Psoas muscle (tissue), 8 donors: ENCODE data around the gene MPRIP. TPM values are rescaled to one million over a fixed set of nuclear protein-coding genes. Genes with fewer than 3 reads are reported as not detected.
A peak's percentile ranks its signal among the peaks of the same experiment; 100 is the strongest.

Experiments
- ATAC-seq, 4 donors: fragments of 200-7000 bp; cut with Tn5 transposase; one replicate each; pipeline ENCODE4 v1.9.1; 2020; ENCODE audit warnings: moderate library complexity in 3 of 4, mild to moderate bottlenecking in 2 of 4
- DNase-seq, 2 donors: peaks; one replicate each; pipeline ENCODE4 v3.0.0-alpha.2; 2020
- H3K27ac ChIP-seq: fragments of 200-600 bp; one replicate; pipeline ENCODE4 v1.8.0; 2022
- H3K27me3 ChIP-seq, 3 donors: fragments of 200-600 bp in 1 of 3; one replicate each; pipeline versions ENCODE4 v1.6.1 to v1.8.0; 2013 to 2022; ENCODE audit warnings: low read length in 2 of 3, mild to moderate bottlenecking in 2 of 3, moderate library complexity in 1 of 3; ENCODE audit not compliant: insufficient read depth in 3 of 3
- H3K36me3 ChIP-seq, 2 donors: fragments of 200-600 bp in 1 of 2; one replicate each; pipeline versions ENCODE4 v1.6.1 to v1.8.0; 2013 to 2022; ENCODE audit warnings: low read depth in 1 of 2, mild to moderate bottlenecking in 1 of 2, moderate library complexity in 1 of 2; ENCODE audit not compliant: insufficient read depth in 1 of 2
- H3K4me1 ChIP-seq: fragments of 200-600 bp; one replicate; pipeline ENCODE4 v1.8.0; 2022
- H3K4me3 ChIP-seq: fragments of 200-600 bp; one replicate; pipeline ENCODE4 v1.8.0; 2022; ENCODE audit warnings: mild to moderate bottlenecking
- H3K9me3 ChIP-seq: fragments of 200-600 bp; one replicate; pipeline ENCODE4 v1.8.0; 2022
- CTCF ChIP-seq: fragments of 200-600 bp; IDR thresholded peaks from one replicate; pipeline ENCODE4 v1.8.0; 2022; ENCODE audit warnings: antibody characterized with exemption
- WGBS, 3 donors: extraction: QIAGEN DNeasy Blood & Tissue Kit; methylation state at CpG; one replicate each; pipeline versions ENCODE4 v1.1.6 to v1.1.7; 2013; 5-methylcytosine and 5-hydroxymethylcytosine counted together
- intact Hi-C, 2 donors: fragments of 100-400 bp; cut with DNase I; formaldehyde crosslinking; loops; one replicate each; pipeline versions ENCODE4 v1.11.0 to v1.14.2; 2022
- polyA plus RNA-seq, 3 donors: library from polyadenylated mRNA; stranded (reverse); fragments of 200-250 nt; gene quantifications; one replicate each; pipeline ENCODE4 v1.2.3, GENCODE V29; 2013
- total RNA-seq, 4 donors: library from RNA; stranded (reverse); fragmentation: NEBNext Ultra II Directional in 2 of 4; extraction: Animal tissue kit (Norgen Biotek cat#: 25700) in 2 of 4; gene quantifications; one replicate each; pipeline versions ENCODE4 v1.2.1 to v1.2.4, GENCODE V29; 2021 to 2023
- donor health status: healthy with polysubstance abuse.
- donor health status: DM: no; HTN: no; CAD: no; lungs with moderate emphysema.
- donor health status: Bipolar disorder and iron deficiency.
- donor health status: healthy.
- donor health status: DM: yes; HTN: yes; CAD: no.
- donor health status: DM: no; HTN: no; CAD: no.
- donor health status: DM: no; HTN: no; CAD: no.
- donor health status: DM: yes; HTN: yes; CAD: no.

Gene MPRIP
- total and polyA plus RNA-seq, 7 donors = 142 to 322 (median 244) TPM

- DNase-seq (peak; percentile 51 to 78), ATAC-seq (peak; percentile 27 to 77 (median 64))
- WGBS, 3 donors = 22 to 37% (median 22%) methylated on average over 6 of the region's 6 CpGs
- peak overlapping the region; percentile 25 for H3K27ac ChIP-seq
- intact Hi-C loops = no loop called here
- H3K9me3 ChIP-seq = no peaks in the 10 kb centered on the region
- no peak for TF ChIP-seq CTCF
- no peak overlapping the region for H3K4me3 ChIP-seq
- H3K27me3 ChIP-seq = no peaks in the 10 kb centered on the region
- peaks cover 3 to 54% of the 10 kb centered on the region in 2 donors for H3K36me3 ChIP-seq
- H3K4me1 ChIP-seq = peaks cover 72% of the 10 kb centered on the region
Observed at GRCh38 chr17:17079761-17080160, 37.5 kb downstream of the MPRIP start.

DNA sequence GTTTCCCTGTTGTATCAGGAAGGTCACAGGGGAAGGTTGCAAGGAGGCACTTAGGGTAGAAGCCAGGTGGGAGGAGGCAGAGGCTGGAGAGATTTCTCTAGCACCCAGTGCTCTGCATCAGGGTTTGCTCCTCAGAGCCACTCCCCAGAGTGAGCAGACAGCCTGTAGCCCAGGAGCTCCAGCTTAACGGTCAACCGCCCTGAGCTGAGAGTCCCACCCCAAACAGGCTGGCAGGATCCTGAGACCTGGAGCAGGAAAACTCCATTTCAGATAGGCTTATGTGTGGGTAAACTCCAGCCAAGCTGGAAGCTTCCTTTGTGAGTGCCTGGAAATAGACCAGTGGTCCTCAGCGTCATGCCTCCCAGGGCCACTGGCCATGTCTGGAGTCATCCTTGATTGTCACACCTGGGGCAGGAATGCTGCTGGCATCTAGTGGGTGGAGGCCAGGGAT, 37.9 kb downstream of the MPRIP start:
- intact Hi-C loops = no loop called here
- Histone ChIP-seq H3K36me3 (peaks cover 3 to 54% of the 10 kb centered on the region in 2 donors), H3K4me3 (no peak overlapping the region), H3K9me3 (no peaks in the 10 kb centered on the region), H3K4me1 (peaks cover 68% of the 10 kb centered on the region), H3K27ac (peak overlapping the region; percentile 25), H3K27me3 (no peaks in the 10 kb centered on the region)
- WGBS, 3 donors = 38 to 80% (median 43%) methylated on average over 3 of the region's 3 CpGs
- no peak for DNase-seq
- no peak for TF ChIP-seq CTCF
- peak in 2 of 4 donors; percentile 6 to 25 for ATAC-seq

DNA sequence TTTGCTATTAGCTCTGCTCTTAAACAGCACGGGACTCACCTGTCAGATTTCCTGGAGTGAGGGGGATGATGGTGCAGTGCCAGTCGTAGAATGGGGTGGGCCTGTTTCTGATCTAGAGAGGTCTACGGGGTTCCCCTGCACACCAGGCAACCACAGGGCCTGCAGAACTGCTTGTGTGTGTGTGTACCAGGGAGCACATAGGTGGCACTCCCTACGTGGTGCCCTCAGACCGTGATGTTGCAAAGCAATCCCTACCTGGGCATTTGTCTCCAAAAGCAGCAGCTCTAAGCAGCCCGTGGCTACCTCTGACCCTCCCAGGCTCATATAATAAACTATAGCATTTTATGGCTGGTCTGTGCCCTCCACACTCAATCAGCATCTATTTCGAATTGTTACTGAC, 38.5 kb downstream of the MPRIP start:
- intact Hi-C loops = no loop called here
- no peak for ATAC-seq
- Histone ChIP-seq H3K27me3 (no peaks in the 10 kb centered on the region), H3K4me1 (peaks cover 65% of the 10 kb centered on the region), H3K27ac (no peak overlapping the region), H3K9me3 (no peaks in the 10 kb centered on the region), H3K36me3 (peaks cover 3 to 54% of the 10 kb centered on the region in 2 donors), H3K4me3 (no peak overlapping the region)
- WGBS, 3 donors = 82 to 87% (median 85%) methylated on average over 7 of the region's 7 CpGs
- no peak for DNase-seq
- TF ChIP-seq CTCF = no peak

DNA sequence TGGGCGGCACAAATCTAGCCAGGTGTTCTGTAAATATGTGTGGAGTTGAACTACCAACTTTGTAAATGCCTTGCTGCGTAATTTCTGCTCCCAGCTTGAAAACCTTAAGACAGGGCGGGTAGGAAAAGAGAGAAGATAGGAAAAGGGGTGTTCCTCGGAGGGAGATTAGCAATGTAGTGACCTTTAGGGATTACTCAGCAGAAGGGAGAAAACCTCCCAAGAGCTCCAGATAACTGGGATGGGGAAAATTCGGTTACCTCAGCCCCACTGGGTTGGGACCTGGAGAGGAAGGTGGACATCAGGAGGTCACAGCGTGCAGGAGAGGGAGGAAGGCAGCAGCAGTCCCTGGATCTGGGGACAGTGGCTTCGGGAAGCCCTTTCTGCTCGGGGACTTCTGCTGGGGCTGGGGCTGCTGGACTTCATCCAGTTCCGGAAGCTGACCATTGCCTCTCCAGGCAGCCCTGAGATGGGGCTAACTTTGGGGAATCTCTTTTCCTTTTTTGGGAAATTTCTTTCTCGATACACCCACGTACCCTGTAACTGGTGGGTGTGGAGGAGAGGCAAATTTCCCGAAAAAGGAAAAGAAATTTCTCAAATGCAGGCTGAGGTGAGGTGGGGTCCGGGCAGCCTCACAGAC, 39.2 kb downstream of the MPRIP start:
- H3K27me3 ChIP-seq = no peaks in the 10 kb centered on the region
- ATAC-seq (no peak), DNase-seq (no peak)
- peaks cover 63% of the 10 kb centered on the region for H3K4me1 ChIP-seq
- H3K4me3 ChIP-seq = no peak overlapping the region
- H3K36me3 ChIP-seq = peaks cover 3 to 48% of the 10 kb centered on the region in 2 donors
- H3K9me3 ChIP-seq = no peaks in the 10 kb centered on the region
- TF ChIP-seq CTCF = no peak
- H3K27ac ChIP-seq = no peak overlapping the region
- WGBS, 3 donors = 74 to 79% (median 76%) methylated on average over 13 of the region's 13 CpGs
- intact Hi-C loops = no loop called here

DNA sequence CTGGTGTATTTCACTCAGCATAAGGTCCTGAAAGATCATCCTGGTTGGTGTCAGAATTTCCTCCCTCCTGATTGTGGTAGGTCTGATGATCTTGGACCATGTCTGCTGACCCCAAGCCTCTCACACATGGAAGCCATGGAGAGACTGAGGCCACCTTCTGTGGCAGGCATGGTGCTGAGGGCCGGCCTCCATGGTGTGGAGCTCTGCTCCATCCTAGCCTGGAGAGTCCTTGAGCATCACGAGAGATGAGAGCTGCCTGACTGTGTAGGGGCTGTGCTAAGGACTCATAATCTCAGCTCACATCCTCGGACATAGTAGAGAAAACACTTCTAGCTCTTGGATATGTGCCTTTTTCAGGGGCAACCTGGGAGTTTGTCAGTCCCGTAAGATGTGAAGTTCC, 40.6 kb downstream of the MPRIP start:
- peaks cover 3 to 34% of the 10 kb centered on the region in 2 donors for H3K36me3 ChIP-seq
- ATAC-seq (no peak), DNase-seq (no peak)
- H3K4me3 ChIP-seq = no peak overlapping the region
- no peak overlapping the region for H3K27ac ChIP-seq
- H3K4me1 ChIP-seq = peaks cover 64% of the 10 kb centered on the region
- TF ChIP-seq CTCF = no peak
- intact Hi-C loops = no loop called here
- no peaks in the 10 kb centered on the region for H3K27me3 ChIP-seq
- WGBS, 3 donors = 86 to 89% (median 86%) methylated on average over 4 of the region's 4 CpGs
- H3K9me3 ChIP-seq = no peaks in the 10 kb centered on the region
